Nephron (organoid): Measurements from ENCODE around the gene EIF4ENIF1.
"Not testable (repeated sequence)": the region's sequence is repeated elsewhere in the genome, so short reads cannot be mapped to it uniquely, and the experiment has no call there.

Experiments used
- H3K27ac Mint-ChIP-seq, 3 experiments: 2 replicates each; pipeline ENCODE4 v1.8.0; 2020; ENCODE audit warnings: mixed read lengths in 3 of 3, mild to moderate bottlenecking in 2 of 3, moderate library complexity in 1 of 3
- H3K27me3 Mint-ChIP-seq: 2 replicates; pipeline ENCODE4 v1.8.0; 2021; ENCODE audit warnings: low read depth, mild to moderate bottlenecking, moderate library complexity, mixed read lengths
- H3K36me3 Mint-ChIP-seq: 2 replicates; pipeline ENCODE4 v1.8.0; 2020; ENCODE audit warnings: low read depth, mixed read lengths
- H3K4me1 Mint-ChIP-seq: 2 replicates; pipeline ENCODE4 v1.8.0; 2020; ENCODE audit warnings: mixed read lengths
- H3K4me3 Mint-ChIP-seq, 3 experiments: 2 replicates each; pipeline ENCODE4 v1.8.0; 2020; ENCODE audit warnings: mild to moderate bottlenecking in 3 of 3, mixed read lengths in 3 of 3, moderate library complexity in 2 of 3
- H3K9me3 Mint-ChIP-seq: 2 replicates; pipeline ENCODE4 v1.8.0; 2020; ENCODE audit warnings: mixed read lengths
- TF ChIP-seq, protein P1 (sequence below), 3 experiments: fragments of 200-600 bp; sonication (generic); IDR thresholded peaks; one replicate each; pipeline ENCODE4 v1.5.0; 2021; ENCODE audit warnings: antibody characterized with exemption in 3 of 3; ENCODE audit not compliant: unreplicated experiment in 3 of 3

The EIF4ENIF1 gene

GRCh38 chr22:31530823-31531195 is 41.2 kb upstream of the EIF4ENIF1 start:
- no peaks in the 10 kb centered on the region for H3K27me3 Mint-ChIP-seq

DNA sequence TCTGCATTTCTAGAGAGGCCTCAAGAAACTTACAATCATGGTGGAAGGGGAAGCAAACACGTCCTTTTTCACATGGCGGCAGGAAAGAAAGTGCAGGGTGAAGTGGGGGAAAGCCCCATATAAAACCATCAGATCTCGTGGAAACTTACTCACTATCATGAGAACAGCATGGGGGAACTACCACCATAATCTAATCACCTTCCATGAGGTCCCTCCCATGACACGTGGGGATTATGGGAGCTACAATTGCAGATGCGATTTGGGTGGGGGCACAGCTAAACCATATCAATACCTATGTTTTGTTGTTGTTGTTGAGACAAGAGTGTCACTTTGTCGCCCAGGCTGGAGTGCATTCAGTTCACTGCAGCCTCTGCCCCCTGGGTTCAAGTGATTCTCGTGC is 36.6 kb upstream of the EIF4ENIF1 start:
- Mint-ChIP-seq H3K4me3 (no peak overlapping the region), H3K27me3 (no peaks in the 10 kb centered on the region), H3K27ac (no peak overlapping the region), H3K4me1 (peaks cover 13% of the 10 kb centered on the region), H3K9me3 (peaks cover 3% of the 10 kb centered on the region), H3K36me3 (peaks cover 17% of the 10 kb centered on the region)
- TF ChIP-seq, protein P1, sequence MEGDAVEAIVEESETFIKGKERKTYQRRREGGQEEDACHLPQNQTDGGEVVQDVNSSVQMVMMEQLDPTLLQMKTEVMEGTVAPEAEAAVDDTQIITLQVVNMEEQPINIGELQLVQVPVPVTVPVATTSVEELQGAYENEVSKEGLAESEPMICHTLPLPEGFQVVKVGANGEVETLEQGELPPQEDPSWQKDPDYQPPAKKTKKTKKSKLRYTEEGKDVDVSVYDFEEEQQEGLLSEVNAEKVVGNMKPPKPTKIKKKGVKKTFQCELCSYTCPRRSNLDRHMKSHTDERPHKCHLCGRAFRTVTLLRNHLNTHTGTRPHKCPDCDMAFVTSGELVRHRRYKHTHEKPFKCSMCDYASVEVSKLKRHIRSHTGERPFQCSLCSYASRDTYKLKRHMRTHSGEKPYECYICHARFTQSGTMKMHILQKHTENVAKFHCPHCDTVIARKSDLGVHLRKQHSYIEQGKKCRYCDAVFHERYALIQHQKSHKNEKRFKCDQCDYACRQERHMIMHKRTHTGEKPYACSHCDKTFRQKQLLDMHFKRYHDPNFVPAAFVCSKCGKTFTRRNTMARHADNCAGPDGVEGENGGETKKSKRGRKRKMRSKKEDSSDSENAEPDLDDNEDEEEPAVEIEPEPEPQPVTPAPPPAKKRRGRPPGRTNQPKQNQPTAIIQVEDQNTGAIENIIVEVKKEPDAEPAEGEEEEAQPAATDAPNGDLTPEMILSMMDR (IDR thresholded peaks at IDR 0.05; ENCODE audit: unreplicated experiment in 3 of 3): no peak

More at GRCh38 chr22:31530823-31531195, 41.2 kb upstream of the EIF4ENIF1 start:
- H3K4me3 Mint-ChIP-seq: peak overlapping the region in 2 of 3 experiments; percentile 4 to 31
- TF ChIP-seq, protein P1 (IDR thresholded peaks at IDR 0.05; ENCODE audit: unreplicated experiment in 3 of 3): no peak
- peak overlapping the region; percentile 95 to 97 (median 97) for H3K27ac Mint-ChIP-seq
- peaks cover 17% of the 10 kb centered on the region for H3K36me3 Mint-ChIP-seq
- no peaks in the 10 kb centered on the region for H3K9me3 Mint-ChIP-seq
- peaks cover 37% of the 10 kb centered on the region for H3K4me1 Mint-ChIP-seq

DNA sequence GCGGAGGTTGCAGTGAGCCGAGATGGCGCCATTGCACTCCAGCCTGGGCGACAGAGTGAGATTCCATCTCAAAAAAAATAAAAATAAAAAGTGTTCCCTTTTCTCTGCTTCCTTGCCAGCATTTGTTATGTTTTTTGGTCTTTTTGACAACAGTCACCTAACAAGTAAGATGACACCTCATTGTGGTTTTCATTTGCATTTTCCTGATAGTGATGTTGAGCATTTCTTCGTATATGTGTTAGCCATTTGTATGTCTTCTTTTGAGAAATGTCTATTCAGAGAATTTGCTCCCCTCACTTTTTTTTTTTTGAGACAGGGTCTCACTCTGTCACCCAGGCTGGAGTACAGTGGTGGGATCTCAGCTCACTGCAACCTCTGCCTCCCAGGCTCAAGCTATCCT is 34.5 kb upstream of the EIF4ENIF1 start:
- H3K27ac Mint-ChIP-seq, H3K27me3 Mint-ChIP-seq, H3K4me3 Mint-ChIP-seq, H3K9me3 Mint-ChIP-seq, H3K4me1 Mint-ChIP-seq: not testable (repeated sequence)
- peaks cover 17% of the 10 kb centered on the region for H3K36me3 Mint-ChIP-seq

- Mint-ChIP-seq H3K4me3 (no peak overlapping the region), H3K27me3 (no peaks in the 10 kb centered on the region), H3K4me1 (no peaks in the 10 kb centered on the region), H3K36me3 (peaks cover 6% of the 10 kb centered on the region), H3K9me3 (peaks cover 1% of the 10 kb centered on the region), H3K27ac (no peak overlapping the region)
- TF ChIP-seq, protein P1 (IDR thresholded peaks at IDR 0.05; ENCODE audit: unreplicated experiment in 3 of 3): no peak
Measured at GRCh38 chr22:31520051-31520450, 30.4 kb upstream of the EIF4ENIF1 start.

GRCh38 chr22:31509061-31509762 is 19.6 kb upstream of the EIF4ENIF1 start:
- no peak overlapping the region for H3K4me3 Mint-ChIP-seq
- H3K9me3 Mint-ChIP-seq: peaks cover 9% of the 10 kb centered on the region
- TF ChIP-seq, protein P1 (IDR thresholded peaks at IDR 0.05; ENCODE audit: unreplicated experiment in 3 of 3): no peak
- peaks cover 39% of the 10 kb centered on the region for H3K36me3 Mint-ChIP-seq
- H3K27me3 Mint-ChIP-seq: no peaks in the 10 kb centered on the region
- H3K27ac Mint-ChIP-seq: no peak overlapping the region
- H3K4me1 Mint-ChIP-seq: no peaks in the 10 kb centered on the region

DNA sequence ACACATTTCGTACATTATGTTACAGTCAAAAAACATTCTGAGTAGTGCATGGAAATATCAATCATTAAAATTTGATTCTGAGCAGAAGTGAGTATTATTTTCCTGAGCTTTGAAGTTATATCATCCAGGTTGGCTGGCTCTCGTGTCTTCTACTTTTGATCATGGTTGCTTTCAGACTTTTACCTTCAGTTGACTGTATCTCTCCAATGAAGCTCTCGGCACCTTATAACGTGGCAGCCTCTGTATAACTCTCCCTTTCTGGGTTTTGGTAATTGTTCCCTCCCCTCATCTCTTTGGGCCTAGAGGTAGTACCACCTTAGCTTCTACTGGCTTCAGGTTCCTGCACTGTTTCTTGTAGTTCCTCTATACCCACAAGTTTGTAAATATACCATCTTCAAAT is 18.9 kb upstream of the EIF4ENIF1 start:
- H3K27me3 Mint-ChIP-seq: no peaks in the 10 kb centered on the region
- H3K36me3 Mint-ChIP-seq: peaks cover 39% of the 10 kb centered on the region
- no peak overlapping the region for H3K4me3 Mint-ChIP-seq
- TF ChIP-seq, protein P1 (IDR thresholded peaks at IDR 0.05; ENCODE audit: unreplicated experiment in 3 of 3): no peak
- peaks cover 9% of the 10 kb centered on the region for H3K9me3 Mint-ChIP-seq
- no peaks in the 10 kb centered on the region for H3K4me1 Mint-ChIP-seq
- H3K27ac Mint-ChIP-seq: no peak overlapping the region

- not testable (repeated sequence) for H3K4me3 Mint-ChIP-seq, H3K4me1 Mint-ChIP-seq, H3K9me3 Mint-ChIP-seq, H3K27ac Mint-ChIP-seq, H3K27me3 Mint-ChIP-seq
- peaks cover 41% of the 10 kb centered on the region for H3K36me3 Mint-ChIP-seq
Measured at GRCh38 chr22:31507517-31507916, 17.9 kb upstream of the EIF4ENIF1 start.
